PFSK-1 (cell line): ENCODE measurements around the gene TGFB2.

Experiments used
- FOXP2 ChIP-seq: optimal IDR thresholded peaks from 2 replicates; pipeline ENCODE3; 2011; ENCODE audit warnings: borderline replicate concordance, control low read depth, inconsistent platforms; ENCODE audit not compliant: insufficient read depth; ENCODE audit errors: extremely low read length, extremely low read depth
- POLR2AphosphoS5 ChIP-seq: IDR thresholded peaks from 2 replicates; pipeline ENCODE4 v1.6.1; 2012; ENCODE audit warnings: low read depth, mild to moderate bottlenecking, control low read depth, low read length, moderate library complexity
- SIN3A ChIP-seq: IDR thresholded peaks from 2 replicates; pipeline ENCODE4 v1.6.1; 2012; ENCODE audit warnings: mild to moderate bottlenecking, low read length, moderate library complexity, borderline replicate concordance; ENCODE audit not compliant: insufficient read depth
- TAF1 ChIP-seq: IDR thresholded peaks from 2 replicates; pipeline ENCODE4 v1.6.1; 2012; ENCODE audit warnings: low read length, control low read depth, borderline replicate concordance; ENCODE audit not compliant: insufficient read depth
- TF ChIP-seq, protein P1 (sequence below), 2 experiments: IDR thresholded peaks; 2 replicates each; pipeline versions ENCODE4 v1.6.1 to v1.8.0; 2011 to 2012; ENCODE audit warnings: low read depth in 2 of 2, low read length in 2 of 2, control low read depth in 1 of 2, inconsistent platforms in 1 of 2, mild to moderate bottlenecking in 1 of 2, moderate library complexity in 1 of 2; ENCODE audit not compliant: insufficient read depth in 1 of 2

TGFB2 gene

GRCh38 chr1:218298398-218298797 lies 46.7 kb upstream of the TGFB2 start:
- TF ChIP-seq TAF1, result no peak
- TF ChIP-seq, protein P1, sequence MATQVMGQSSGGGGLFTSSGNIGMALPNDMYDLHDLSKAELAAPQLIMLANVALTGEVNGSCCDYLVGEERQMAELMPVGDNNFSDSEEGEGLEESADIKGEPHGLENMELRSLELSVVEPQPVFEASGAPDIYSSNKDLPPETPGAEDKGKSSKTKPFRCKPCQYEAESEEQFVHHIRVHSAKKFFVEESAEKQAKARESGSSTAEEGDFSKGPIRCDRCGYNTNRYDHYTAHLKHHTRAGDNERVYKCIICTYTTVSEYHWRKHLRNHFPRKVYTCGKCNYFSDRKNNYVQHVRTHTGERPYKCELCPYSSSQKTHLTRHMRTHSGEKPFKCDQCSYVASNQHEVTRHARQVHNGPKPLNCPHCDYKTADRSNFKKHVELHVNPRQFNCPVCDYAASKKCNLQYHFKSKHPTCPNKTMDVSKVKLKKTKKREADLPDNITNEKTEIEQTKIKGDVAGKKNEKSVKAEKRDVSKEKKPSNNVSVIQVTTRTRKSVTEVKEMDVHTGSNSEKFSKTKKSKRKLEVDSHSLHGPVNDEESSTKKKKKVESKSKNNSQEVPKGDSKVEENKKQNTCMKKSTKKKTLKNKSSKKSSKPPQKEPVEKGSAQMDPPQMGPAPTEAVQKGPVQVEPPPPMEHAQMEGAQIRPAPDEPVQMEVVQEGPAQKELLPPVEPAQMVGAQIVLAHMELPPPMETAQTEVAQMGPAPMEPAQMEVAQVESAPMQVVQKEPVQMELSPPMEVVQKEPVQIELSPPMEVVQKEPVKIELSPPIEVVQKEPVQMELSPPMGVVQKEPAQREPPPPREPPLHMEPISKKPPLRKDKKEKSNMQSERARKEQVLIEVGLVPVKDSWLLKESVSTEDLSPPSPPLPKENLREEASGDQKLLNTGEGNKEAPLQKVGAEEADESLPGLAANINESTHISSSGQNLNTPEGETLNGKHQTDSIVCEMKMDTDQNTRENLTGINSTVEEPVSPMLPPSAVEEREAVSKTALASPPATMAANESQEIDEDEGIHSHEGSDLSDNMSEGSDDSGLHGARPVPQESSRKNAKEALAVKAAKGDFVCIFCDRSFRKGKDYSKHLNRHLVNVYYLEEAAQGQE (IDR thresholded peaks at IDR 0.05; ENCODE audit: insufficient read depth in 1 of 2, low read depth in 2 of 2, low read length in 2 of 2), result no peak
- TF ChIP-seq POLR2AphosphoS5, result no peak
- TF ChIP-seq FOXP2, result no peak
- no peak for TF ChIP-seq SIN3A

- TF ChIP-seq, protein P1 (IDR thresholded peaks at IDR 0.05; ENCODE audit: insufficient read depth in 1 of 2, low read depth in 2 of 2, low read length in 2 of 2), result no peak
These were observed 45.7 kb upstream of the TGFB2 start for GRCh38 chr1:218299416-218299815.

DNA sequence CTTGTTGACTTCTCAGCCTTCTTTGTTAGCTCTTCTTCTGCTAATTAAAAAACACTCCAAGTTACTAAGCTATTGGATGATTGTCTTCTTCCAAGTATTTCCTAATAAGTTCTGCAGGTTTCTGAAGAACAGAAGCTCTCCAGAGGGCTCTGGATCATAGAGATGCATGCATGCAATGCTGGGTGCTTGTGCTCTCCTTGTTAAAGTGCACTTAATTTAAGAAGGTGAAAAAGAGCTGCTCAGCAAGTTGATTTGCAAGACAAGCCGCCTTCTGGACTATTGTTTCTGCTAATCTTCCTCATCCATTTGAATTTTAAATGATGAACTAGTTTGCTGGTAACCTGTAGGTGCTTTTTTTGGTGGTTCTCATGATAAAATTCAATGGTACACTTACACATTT lies 43.9 kb upstream of the TGFB2 start:
- TF ChIP-seq SIN3A, result no peak
- TF ChIP-seq POLR2AphosphoS5, result no peak
- TF ChIP-seq TAF1, result no peak
- TF ChIP-seq, protein P1 (IDR thresholded peaks at IDR 0.05; ENCODE audit: insufficient read depth in 1 of 2, low read depth in 2 of 2, low read length in 2 of 2), result no peak
- TF ChIP-seq FOXP2, result no peak

DNA sequence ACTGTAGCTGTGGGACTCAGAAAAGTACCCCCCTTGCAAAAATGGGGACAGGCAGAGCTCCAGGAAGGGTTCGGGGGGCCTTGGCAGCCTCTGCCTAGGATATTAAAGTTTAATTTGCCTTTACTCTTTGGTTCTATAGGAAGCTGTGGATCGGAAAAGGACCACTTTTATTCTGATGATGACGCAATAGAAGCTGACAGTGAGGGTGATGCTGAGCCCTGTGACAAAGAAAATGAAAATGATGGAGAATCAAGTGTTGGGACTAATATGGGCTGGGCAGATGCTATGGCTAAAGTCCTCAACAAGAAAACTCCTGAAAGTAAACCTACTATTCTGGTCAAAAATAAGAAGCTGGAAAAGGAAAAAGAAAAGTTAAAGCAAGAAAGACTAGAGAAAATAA lies 43.0 kb upstream of the TGFB2 start:
- TF ChIP-seq SIN3A (no peak), TAF1 (no peak), POLR2AphosphoS5 (no peak), FOXP2 (no peak)
- TF ChIP-seq, protein P1 (IDR thresholded peaks at IDR 0.05; ENCODE audit: insufficient read depth in 1 of 2, low read depth in 2 of 2, low read length in 2 of 2), result no peak

DNA sequence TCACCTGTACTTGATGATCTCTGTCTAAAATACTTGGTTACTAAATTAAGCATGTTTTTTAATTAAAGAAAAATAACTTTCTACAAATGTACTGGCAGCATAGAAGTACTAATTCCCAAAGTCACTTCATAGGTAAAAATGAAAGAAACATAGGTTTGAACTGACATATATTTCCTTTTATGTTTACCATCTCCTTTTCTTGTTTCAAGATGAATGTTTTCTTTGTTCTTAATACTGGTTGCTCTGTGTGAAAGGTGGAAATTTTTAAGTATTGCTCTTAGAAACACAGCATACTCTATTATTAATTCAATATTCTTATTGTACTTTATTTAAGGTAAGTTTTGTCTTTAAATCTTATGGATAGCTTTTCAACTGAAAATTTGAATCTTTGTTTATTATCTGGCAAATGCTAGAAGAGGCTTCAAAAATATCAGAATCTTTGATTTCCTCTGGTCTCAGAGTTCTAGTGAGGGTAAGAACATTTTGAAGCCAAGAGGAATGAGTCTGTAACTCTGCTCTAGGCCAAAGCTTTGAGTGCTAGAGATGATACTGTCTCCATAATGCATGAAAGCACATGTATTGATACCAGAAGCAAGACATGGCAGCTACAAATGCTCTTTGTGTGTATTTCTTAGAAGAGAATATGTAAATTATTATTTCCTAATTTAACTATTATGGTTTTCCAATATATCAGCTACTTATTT lies 41.8 kb upstream of the TGFB2 start:
- TF ChIP-seq, protein P1 (IDR thresholded peaks at IDR 0.05; ENCODE audit: insufficient read depth in 1 of 2, low read depth in 2 of 2, low read length in 2 of 2), result no peak
- TF ChIP-seq SIN3A, result no peak
- TF ChIP-seq FOXP2, result no peak
- TF ChIP-seq TAF1, result no peak
- TF ChIP-seq POLR2AphosphoS5, result no peak
